Keratinocyte (primary cell): ENCODE measurements around the gene FOLR1.

Experiments used
- EZH2 ChIP-seq: IDR thresholded peaks from one replicate; pipeline ENCODE4 v1.6.1; 2012; ENCODE audit warnings: inconsistent platforms, mild to moderate bottlenecking, low read length, moderate library complexity
- TF ChIP-seq, protein P1 (sequence below), 3 experiments: IDR thresholded peaks in 1 of 3; conservative IDR thresholded peaks in 1 of 3; optimal IDR thresholded peaks in 1 of 3; 2 replicates in 2 of 3; 3 replicates in 1 of 3; pipeline versions ENCODE3 to v1.5.1; 2011; ENCODE audit warnings: low read length in 3 of 3, mild to moderate bottlenecking in 3 of 3, moderate library complexity in 2 of 3, control low read depth in 1 of 3, inconsistent platforms in 1 of 3; ENCODE audit not compliant: insufficient read depth in 2 of 3; ENCODE audit errors: extremely low read depth in 1 of 3

DNA sequence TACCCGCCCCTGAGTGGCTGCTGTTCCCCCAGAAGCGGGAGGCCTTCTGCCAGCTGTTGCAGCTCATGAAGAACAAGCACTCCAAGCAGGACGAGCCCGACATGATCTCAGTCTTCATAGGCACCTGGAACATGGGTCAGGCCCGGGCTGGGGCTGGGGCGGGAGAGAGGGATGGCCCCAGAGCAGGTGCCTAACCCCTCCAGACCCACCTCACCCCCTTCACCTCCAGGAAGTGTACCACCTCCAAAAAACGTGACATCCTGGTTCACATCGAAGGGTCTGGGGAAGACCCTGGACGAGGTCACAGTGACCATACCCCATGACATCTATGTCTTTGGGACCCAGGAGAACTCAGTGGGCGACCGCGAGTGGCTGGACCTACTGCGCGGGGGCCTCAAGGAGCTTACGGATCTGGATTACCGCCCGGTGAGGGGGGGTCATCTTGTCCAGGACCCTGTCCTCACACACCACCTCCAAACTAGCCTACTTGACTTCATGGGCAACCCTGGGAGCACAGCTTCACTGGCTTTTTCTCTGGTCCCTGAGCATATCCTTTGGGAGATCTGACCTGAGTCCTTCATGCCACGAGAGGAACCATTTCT, 38.9 kb downstream of the FOLR1 start:
- TF ChIP-seq, protein P1, sequence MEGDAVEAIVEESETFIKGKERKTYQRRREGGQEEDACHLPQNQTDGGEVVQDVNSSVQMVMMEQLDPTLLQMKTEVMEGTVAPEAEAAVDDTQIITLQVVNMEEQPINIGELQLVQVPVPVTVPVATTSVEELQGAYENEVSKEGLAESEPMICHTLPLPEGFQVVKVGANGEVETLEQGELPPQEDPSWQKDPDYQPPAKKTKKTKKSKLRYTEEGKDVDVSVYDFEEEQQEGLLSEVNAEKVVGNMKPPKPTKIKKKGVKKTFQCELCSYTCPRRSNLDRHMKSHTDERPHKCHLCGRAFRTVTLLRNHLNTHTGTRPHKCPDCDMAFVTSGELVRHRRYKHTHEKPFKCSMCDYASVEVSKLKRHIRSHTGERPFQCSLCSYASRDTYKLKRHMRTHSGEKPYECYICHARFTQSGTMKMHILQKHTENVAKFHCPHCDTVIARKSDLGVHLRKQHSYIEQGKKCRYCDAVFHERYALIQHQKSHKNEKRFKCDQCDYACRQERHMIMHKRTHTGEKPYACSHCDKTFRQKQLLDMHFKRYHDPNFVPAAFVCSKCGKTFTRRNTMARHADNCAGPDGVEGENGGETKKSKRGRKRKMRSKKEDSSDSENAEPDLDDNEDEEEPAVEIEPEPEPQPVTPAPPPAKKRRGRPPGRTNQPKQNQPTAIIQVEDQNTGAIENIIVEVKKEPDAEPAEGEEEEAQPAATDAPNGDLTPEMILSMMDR (optimal IDR thresholded peaks at IDR 0.05 in 1 of 3, IDR thresholded peaks at IDR 0.05 in 1 of 3, conservative IDR thresholded peaks at IDR 0.05 in 1 of 3; ENCODE audit: extremely low read depth in 1 of 3, insufficient read depth in 2 of 3, low read length in 3 of 3), result no peak
- TF ChIP-seq EZH2, result no peak
